ENCODE results near the gene UTS2.

The UTS2 gene, protein sequence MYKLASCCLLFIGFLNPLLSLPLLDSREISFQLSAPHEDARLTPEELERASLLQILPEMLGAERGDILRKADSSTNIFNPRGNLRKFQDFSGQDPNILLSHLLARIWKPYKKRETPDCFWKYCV

GRCh38 chr1:7852804-7853683 is at the start of gene UTS2:
Gene UTS2 (minus strand): TSS chr1:7853065. CDS start chr1:7853003, 62 bp downstream.
- no peak for DNase-seq

GRCh38 chr1:7899741-7900140 is 46.9 kb upstream of the UTS2 start:
- DNase-seq, result no peak

- peak; percentile 8 for DNase-seq
Measured at GRCh38 chr1:7898962-7899361, 46.1 kb upstream of the UTS2 start.

DNA sequence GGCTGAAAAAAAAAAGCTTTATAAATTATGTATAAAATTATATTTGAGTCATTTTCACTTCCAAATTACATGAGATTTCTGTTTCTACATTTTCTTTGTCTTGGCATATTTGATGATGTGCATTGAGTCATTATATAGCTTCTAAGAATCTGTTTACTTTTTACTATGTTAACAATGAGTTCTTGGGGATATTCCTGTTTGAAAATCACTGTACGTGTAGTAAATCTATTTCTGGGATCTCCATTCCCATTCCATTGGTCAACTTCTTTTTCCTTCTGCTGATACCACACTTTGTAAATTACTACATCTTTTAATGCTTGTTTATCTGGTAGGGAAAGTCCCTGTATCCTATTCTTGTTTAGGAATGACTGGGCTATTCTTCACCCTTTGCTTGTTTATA is 44.1 kb upstream of the UTS2 start:
- no peak for DNase-seq

- no peak for DNase-seq
Measured at GRCh38 chr1:7893529-7894180, 40.8 kb upstream of the UTS2 start.

DNA sequence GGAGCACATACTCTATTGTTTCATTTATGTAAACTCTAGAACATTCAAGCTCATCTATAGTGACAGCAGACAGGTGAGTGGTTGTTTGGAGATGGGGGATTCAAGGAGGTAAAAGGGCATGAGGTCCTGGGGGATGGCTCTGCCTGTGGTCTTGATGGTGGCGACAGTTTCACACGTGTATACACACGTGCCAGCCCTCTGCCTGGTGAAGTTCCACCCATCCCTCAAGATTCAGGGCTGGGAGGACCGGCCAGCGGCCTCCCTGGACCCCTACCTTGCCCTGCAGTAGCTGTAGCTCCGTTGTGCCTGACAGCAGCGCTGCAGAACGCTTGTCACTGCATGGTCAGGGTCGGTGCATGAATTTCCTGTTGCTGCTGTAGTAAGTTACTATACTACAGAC is 38.9 kb upstream of the UTS2 start:
- DNase-seq, result no peak

DNA sequence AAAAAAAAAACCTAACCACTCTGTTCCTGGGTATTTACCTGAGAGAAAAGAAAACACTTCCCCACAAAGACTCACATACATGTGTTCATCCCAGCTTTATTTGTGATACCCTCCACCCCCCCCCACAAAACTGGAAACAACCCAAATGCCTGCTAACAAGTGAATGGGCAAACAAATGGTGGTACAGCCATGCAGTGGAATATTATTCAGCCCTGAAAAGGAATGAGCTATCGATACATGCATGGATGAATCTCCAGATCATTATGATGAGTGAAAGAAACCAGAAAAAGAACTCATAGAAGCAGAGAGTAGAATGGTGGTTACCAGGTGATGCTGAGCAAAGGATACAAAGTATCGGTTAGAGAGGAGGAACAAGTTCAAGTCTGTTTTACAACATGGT is 38.0 kb upstream of the UTS2 start:
- no peak for DNase-seq

DNA sequence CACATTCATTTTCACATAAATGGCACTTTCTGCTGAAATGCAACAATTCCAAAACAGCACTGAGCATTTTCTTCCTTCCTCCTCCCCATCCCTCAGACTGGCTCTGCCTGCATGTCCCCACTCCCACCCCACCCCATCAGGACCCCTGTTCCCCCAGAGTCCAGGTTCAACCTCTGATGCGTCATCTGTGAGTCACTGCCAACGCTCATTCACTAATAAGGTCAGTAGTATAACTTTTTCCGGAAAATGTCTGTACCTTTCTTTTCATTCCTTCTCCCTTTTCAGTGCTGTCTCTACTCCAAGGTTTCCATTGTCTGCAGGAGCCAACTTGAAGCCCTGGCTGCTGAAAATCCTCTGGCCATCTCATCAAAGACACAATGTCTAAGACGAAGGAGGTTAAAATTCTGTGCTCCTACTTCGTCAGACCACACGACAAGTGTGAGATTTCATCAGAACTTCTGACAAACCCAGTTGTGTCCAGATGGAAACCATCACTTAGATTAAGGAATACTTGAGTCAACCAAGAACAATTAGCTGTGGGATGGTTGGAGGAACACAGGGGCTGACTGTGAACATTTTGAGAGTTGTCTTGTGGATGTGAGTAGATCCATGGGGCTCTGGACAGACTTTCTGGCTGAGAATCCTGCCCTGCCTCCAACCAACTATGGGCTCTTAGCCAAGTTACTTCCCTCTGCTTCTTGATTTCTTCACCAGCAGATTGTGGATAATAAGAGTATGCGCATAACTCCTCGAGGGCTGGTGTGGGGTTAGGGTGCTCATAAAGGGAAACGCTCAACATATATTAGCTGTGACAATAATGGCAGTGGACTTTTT is 35.6 kb upstream of the UTS2 start:
- no peak for DNase-seq

DNA sequence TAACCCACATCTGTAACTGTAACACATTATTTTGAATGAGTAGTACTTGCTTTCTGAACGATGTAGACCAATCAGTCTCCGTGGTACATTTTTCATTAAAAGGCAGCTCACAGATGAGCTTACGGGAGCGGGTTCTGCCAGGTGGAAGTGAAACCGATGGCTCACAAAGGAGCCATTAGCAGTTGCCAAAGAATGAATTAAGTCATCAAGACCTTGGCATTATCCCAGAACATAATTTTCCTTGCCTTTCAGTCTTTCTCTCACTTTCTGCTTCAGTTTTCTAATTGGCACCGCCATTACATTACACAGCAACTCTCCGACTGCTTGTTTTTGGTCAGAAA is 33.5 kb upstream of the UTS2 start:
- DNase-seq, result no peak

GRCh38 chr1:7885513-7886404 is 32.9 kb upstream of the UTS2 start:
- DNase-seq, result peak; percentile 5

DNA sequence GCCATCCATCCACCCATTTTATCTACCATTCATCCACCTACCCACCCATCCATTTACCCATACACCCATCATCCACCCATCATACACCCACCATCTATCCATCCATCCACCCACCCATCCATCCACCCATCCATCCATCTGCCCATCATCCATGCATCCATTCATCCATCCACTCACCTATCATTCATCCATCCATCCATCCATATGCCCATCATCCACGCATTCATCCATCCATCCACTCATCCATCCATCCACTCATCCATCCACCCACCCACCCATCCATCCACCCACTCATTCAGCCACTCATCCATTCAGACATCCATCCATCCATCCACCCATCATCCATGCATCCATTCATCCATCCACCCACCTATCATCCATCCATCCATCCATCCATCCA is 31.9 kb upstream of the UTS2 start:
- DNase-seq, result no peak

- DNase-seq, result no peak
Measured at GRCh38 chr1:7879228-7879627, 26.4 kb upstream of the UTS2 start.

DNA sequence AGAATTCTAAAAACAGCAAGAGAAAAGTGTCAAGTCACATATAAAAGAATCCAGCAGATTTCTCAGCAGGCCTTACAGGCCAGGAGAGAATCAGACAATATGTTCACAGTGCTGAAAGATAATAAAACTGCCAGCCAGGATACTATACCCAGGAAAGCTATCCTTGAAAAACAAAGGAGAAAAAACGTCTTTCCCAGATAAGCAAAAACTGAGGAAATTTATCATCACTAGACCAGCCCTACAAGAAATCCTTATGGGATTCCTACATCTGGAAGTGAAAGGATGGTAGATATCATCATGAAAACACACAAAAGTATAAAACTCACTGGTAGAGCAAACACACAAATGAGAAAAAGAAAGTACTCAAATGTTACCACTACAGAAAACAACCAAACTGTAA is 25.2 kb upstream of the UTS2 start:
- DNase-seq, result no peak

GRCh38 chr1:7873801-7874795 is 21.2 kb upstream of the UTS2 start:
- no peak for DNase-seq

DNA sequence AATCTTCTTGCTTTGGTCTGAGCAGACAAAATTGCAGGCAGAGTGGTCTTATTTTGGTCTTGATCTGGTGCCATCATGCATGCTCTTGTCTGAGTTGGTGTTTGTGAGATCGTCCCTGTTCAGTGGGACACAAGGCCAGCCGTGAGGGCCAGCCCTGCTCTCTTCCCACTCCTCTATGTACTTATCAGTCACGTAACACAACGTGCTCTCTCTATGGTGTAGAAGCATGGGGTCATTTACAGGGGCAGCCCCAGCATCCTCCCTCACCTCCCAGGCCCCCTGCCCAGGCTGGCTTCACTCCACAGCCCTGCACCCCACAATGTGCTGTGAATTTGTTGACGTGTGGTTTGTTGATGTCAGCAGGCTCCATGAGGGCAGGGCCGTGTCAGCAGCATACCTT is 18.3 kb upstream of the UTS2 start:
- no peak for DNase-seq

DNA sequence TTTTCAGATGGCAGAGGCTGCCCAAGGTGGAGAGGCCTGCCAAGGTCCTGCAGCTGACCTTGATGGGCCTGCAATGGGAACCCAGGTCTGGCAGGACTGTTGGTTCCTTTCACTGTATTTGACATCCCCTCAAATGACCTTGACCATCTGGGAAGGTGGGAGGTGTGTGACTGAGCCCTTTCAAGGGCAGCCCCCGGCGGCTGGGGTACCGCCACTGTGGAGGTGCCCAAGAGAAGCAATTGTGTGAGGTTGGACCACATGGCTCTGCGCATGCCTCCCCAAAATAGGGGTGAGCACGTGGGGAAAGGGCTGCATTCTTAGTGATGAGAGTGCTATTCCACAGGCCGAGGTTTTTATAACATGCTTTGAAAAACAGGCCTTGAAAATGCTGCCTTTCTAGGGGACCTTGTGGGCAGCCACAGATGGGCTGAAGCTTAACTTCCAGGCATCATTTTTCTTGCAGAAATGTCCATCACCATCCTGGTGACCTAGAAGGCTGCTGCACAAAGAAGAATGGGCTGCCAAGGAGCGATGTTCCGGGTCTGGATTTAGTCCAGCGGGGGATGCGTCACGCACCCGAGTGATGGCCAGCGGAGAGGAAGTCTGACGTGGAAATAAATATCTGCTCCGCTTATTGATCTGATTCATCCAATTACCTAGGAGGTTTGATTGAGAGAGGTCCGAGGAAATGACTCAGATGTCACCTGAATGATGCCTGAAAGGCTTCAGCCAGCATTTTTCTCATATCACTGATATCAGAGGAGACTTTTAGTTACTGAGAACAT is 16.5 kb upstream of the UTS2 start:
- no peak for DNase-seq

GRCh38 chr1:7868070-7868780 is 15.4 kb upstream of the UTS2 start:
- DNase-seq, result no peak

DNA sequence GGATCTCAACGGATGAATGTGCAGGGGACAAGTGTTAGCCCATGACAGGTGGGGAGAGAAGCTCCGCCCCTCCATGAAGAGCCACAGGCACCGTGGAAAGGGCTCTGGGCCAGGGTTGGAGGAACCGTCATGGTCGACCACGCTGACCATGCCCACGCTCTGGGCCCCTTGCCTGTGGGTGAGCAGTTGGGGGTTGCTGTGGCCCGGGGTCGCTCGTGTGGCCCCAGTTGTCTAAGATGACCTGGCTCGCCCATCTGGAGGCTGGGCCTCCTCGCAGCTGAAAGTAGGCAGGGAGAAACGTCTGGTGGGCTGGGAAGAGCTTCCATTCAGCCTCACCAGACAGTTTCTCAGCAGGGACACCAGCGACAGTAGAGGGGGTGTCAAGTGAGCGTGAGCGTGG is 13.1 kb upstream of the UTS2 start:
- no peak for DNase-seq

DNA sequence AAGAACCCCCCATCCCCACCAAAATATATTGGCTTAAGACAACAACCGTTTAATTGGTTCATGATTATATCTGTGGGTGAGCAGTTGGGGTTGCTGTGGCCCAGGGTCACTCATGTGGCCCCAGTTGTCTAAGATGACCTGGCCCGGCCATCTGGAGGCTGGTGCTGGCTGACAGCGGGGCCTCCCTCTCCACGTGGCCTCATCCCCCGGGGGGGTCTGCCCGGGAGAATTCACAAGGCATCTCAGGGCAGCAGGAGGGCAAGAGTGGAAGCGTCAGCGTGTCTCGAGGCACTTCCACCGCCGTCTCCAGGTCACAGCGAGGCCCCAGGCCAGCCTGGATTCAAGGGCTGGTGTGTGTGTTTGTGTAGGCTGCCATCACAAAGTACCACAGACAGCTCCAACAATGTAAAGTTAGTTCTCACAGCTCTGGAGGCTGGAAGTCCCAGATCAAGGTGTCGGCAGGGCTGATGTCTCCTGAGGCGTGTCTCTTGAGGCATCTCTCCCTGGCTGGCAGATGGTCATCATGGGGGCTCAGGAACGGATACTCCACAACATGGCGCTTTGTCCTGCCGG is 11.0 kb upstream of the UTS2 start:
- no peak for DNase-seq
